UCSD-AML1 (cell line): ENCODE results near the gene EEPD1.
"Not testable (repeated sequence)": the region's sequence is repeated elsewhere in the genome, so short reads cannot be mapped to it uniquely, and the experiment has no call there.

ENCODE experiments used
- DNase-seq: peaks from one replicate; lab custom pipeline; 2025; ENCODE audit not compliant: unreplicated experiment; lab: John Stamatoyannopoulos, UW

Gene EEPD1

GRCh38 chr7:36249091-36249490 is 96.0 kb downstream of the EEPD1 start:
- DNase-seq: no peak

DNA sequence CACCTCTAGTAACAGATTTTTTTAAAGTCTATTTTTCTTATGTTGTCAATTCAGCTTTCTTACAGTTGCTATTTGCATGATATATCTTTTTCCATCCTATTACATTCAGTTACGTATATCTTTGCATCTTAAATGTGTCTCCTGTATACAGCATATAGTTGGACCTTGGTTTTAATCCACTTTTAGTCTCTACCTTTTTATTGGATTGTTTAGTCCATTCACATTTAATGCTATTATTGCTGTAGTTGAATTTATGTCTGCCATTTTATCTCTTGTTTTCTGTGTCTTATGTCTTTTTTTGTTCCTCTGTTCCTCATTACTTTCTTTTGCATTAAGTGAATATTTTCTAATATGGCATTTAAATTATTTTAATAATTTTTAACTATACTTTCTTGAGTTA is 100.6 kb downstream of the EEPD1 start:
- DNase-seq: no peak

DNA sequence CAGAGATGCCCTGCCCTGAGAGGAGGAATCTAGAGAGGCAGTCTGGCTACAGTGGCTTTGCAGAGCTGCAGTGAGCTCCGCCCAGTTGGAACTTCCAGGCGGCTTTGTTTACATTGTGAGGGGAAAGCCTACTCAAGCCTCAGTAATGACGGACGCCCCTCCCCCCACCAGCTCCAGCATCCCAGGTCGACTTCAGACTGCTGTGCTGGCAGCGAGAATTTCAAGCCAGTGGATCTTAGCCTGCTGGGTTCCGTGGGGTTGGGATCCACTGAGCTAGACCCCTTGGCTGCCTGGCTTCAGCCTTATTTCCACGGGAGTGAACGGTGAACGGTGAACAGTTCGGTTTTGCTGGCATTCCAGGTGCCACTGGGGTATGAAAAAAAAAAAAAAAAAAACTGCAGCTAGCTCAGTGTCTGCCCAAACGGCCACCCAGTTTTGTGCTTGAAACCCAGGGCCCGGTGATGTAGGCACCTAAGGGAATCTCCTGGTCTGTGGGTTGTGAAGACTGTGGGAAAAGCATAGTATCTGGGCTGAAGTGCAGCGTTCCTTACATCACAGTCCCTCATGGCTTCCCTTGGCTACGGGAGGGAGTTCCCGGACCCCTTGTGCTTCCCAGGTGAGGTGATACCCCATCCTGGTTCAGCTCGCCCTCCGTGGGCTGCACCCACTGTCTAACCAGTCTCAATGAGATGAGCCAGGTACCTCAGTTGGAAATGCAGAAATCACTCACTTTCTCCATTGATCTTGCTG is 105.6 kb downstream of the EEPD1 start:
- not testable (repeated sequence) for DNase-seq

- DNase-seq: no peak
These were observed 107.4 kb downstream of the EEPD1 start for GRCh38 chr7:36260481-36260880.

DNA sequence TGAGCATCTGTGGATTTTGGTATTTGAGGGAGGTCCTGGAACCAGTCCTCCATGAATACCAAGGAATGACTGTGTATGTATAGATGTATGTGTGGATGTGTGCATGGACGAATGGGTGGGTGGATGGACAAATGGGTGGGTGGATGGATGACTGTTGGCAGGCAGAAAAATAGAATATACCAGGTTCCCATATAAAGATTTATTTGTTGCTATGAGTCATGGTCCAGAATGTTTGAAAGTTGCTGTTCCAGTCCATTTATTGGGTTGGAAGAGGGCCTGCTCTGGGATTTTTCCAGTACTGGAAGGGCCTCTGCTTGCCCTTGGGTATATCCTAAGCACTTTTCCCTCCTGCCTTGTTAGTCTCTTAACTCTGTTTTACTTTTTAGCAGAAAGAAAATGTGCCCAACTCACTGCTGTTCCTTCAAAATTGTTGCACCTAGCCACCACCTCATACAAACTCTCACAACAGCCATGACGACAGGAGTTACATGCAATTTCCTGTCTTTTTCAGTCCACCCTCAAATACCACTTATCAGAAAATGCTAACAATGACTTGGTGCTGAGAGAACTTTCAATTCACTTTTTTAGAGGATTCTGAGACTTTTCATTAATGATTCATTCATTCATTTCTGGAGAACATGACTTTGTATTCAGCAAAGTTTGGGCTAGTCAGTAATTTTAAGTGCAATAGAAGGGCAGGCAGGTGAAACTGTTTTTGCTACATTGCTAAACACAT is 108.1 kb downstream of the EEPD1 start:
- DNase-seq: no peak

- DNase-seq: no peak
These were observed 109.4 kb downstream of the EEPD1 start for GRCh38 chr7:36262309-36263094.

DNA sequence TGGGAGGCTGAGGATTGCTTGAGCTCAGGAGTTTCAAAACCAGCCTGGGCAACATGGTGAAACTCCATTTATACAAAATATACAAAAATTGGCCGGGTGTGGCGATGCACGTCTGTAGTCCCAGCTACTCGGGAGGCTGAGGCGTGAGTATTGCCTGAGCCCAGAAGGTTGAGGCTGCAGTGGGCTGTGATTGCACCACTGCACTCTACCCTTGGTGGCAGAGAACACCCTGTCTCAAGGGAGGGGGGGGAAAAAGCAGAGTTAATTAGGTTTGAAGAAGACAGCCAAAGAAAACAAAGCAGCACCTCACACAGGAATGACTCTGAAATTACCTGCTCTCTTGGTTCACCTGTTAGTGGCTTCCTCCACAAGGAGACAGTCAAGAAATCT is 110.0 kb downstream of the EEPD1 start:
- DNase-seq: no peak

DNA sequence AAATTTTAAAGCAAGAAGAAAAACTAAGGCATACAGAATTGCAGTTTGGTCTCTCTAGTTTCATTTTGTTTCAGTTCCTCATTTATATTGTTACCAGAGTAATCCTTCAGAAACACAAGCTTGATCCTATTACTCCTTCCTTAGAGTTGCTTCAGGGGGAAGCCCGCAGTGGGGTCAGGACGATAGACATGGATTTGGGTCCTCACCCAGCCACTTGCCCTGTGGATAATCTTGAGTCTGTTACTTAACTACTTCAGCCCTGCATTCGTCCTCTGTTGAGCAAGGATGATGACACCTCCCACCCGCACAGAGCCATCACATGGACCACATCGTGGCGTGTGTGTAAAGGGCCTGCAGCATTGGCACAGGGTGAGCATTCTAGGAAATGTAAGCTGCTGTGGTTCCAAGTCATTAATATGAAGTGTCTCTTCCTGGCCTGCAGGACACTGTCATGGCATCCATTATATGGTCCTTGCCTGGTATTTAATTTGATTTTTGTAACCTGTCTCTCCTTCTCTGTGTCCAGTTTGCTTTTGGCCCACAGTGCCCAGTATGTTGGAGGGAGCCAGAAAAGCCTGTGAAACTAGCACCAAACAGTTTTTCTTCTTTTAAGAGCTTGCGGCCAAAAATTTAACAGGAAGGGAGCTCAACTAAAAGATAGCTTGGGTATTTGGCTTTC is 111.2 kb downstream of the EEPD1 start:
- no peak for DNase-seq

DNA sequence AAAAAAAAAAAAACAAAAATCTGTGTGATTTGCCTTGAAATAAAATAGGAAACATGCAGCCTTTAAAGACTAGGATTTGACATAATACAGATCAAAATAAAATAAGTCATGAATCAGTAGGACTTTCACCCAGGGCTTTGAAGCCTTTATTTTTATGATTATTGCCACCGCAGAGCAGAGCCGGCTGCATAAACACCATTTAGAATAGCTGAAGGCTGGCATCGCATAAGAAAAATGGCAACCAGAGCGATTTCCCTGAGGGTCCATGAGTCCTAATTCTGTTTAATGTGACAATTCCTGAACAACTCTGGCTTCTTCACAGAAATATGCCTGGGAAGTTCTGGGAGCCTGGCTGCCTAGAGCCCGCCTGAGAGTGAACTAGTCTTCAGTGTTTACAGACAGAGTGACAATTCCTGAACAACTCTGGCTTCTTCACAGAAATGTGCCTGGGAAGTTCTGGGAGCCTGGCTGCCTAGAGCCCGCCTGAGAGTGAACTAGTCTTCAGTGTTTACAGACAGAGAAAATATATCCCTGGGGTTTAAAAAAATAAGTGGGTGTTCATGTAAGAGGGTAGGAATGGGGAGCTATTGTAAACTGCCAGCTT is 112.0 kb downstream of the EEPD1 start:
- no peak for DNase-seq

- DNase-seq: no peak
These were observed 112.6 kb downstream of the EEPD1 start for GRCh38 chr7:36265680-36266079.

DNA sequence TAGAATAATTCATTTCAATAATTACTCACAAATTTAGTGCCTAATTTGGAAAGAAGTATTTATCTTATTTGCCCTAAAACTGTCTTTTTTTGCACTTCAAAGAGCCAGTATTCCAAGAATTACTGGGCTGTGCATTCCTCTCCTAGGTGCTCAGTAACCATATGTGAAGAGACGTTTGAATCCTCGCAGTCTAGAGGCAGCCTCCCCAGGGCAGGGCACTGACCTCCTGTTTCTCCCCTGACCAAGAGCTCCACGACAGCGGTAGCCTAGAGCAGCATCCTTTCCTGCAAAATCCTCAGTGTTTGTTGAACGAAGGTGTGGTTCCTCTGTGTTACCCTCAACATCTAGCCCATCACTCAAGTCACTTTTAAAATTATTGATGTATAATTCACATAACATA is 113.1 kb downstream of the EEPD1 start:
- DNase-seq: no peak

- no peak for DNase-seq
These were observed 113.6 kb downstream of the EEPD1 start for GRCh38 chr7:36266683-36267082.

DNA sequence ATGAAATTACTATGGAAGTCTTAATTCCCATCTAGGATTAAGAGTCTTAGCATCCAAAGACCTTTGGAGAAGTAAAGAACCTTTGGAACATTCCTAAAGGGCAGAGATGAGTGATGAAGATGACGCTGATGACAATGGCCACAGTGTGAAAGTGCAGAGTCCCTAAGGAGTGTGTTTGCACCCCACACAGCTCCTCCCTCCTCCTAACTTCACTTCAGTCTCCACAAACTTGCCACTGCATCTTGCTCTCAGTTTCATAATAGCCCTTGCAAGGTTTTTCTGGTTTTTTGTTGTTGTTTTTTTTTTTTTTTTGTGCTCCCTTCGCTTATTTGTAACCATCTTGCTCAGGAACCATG is 119.1 kb downstream of the EEPD1 start:
- DNase-seq: no peak

GRCh38 chr7:36272567-36273269 is 119.7 kb downstream of the EEPD1 start:
- no peak for DNase-seq

DNA sequence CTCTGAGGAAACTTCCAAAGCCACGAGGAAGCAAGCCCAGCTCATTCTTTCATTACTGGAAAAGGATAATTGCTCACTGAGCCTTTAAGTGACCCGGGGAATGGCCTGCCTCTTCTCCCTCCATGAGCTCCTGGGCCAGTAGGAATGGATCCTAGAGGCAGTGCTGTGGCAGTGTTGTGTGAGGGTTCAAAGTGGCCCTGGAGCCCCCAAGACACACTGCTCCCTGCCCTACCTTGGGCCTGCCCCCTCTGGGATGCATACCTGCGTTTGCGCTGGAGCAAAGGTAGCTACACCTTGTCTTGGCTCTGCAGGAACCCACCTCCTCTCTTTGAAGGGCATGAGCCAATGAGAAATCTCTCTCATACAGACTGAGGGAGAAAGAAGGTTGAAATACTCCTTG is 120.8 kb downstream of the EEPD1 start:
- no peak for DNase-seq

DNA sequence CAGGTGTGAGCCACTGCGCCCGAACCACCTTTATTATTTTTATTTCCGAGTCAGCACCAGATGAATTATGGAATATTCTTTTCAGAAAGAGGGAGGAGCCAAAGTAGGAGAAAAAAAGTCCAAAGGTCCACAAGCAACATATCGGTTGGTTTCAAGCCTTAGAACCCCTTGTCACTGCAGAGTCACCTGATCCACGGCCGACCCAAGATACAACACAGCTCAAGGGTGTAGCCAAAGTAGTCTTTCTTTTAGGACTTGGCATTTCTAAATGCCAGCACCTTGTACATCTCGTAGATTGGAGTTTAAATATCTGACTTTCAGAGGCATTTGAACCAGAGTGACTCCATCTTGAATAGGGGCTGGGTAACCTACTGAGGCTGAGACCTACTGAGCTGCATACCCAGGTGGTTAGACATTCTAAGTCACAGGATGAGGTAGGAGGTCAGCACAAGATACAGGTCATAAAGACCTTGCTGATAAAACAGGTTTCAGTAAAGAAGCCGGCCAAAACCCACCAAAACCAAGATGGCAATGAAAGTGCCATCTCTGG is 122.8 kb downstream of the EEPD1 start:
- DNase-seq: no peak

DNA sequence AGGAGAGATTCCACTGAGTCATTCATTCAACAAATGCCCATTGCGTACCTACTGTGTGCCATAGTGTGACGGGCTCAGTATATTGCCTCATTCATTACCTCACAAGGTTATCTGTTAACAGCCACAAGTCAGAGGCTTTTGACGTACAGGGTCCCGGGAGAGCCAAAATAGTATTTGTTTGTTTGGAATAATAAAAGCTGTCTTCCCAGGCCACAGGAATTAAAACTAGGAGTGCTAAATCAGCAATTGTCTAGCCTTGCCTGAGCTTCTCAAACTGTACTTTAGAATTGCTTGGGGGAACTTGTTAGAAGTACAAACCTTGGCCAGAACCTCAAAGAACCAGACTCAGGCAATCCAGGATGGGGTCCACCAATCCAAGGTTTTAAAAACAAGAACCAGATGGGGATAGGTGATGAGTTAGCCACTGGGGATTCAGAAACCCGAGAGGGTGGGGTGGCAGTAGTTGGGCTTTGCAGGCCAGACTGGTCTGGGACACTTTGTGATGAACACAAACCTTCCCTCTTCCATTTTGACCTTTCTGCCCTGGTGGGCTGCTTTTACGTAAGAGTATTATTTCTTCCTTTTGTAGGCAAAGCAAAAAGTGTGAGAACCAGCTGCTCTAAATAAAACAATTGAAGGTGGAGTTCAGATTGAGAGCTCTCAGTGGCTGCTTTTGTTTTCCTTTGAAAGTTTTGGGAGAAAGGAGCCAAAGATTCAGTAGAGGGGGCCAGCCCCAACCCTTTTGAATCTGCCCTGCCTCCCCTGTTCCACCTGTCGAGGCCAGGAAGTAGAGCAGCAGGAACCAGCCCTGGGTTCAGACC is 123.6 kb downstream of the EEPD1 start:
- DNase-seq: no peak

DNA sequence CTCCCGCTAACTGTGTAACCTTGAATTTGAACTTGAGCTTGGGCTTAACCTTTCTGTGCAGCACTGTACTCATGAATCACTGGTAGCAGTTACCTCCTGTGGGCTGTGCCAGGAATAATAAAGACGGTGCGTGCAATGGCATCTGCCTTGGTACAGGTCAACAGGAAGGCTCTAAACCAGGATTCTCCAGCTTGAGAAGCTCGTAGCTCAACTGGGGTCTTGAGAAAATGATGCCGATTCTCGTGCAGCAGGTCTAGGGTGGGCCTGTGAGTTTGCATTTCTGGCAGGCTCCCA is 124.1 kb downstream of the EEPD1 start:
- no peak for DNase-seq

DNA sequence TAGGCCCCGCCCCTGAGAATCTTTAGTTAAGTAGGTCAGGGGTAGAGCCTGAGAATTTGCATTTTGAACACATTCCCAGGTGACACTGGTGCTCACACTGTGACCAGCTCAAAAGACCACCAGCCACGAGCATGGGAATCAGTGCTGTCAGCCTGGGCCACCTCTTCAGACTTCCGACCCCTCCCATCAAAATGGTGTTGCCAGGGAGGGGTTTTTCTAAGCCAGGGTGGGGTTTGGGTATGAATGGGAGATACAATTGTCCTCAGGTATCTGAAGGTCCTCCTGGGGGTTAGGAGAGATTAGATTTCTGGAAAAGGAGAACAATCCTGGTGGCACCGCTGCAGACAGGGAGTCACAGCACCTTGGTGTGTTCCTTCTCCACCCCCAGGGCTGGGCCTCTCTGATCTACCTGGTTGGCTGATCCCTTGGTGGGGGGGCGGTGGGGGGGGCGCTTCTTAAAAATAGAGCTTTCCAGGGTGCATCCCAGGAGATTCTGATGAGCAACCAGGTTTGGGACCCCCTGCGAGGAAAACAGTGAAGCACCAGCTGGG is 125.1 kb downstream of the EEPD1 start:
- DNase-seq: no peak
